Spleen (tissue), 7 donors: ENCODE measurements around the gene AGBL3.

Source experiments
- POLR2A ChIP-seq, 3 donors: fragments of 450-650 bp; IDR thresholded peaks; one replicate each; pipeline ENCODE4 v1.5.1; 2017; ENCODE audit warnings: antibody characterized with exemption in 3 of 3, mild to moderate bottlenecking in 1 of 3
- POLR2AphosphoS5 ChIP-seq, 3 donors: sonication (generic); formaldehyde crosslinking; IDR thresholded peaks; one replicate each; pipeline ENCODE4 v1.5.1; 2017; ENCODE audit warnings: antibody characterized with exemption in 3 of 3
- TF ChIP-seq, protein P1 (sequence below), 11 experiments: fragments of 200-600 bp in 7 of 11; fragments of 450-650 bp in 4 of 11; sonication (generic) in 4 of 11; IDR thresholded peaks in 8 of 11; conservative IDR thresholded peaks in 3 of 11; 1 replicate in 7 of 11; 2 replicates in 4 of 11; pipeline versions ENCODE4 v1.4.0 to v1.8.0; 2016 to 2021; ENCODE audit warnings: antibody characterized with exemption in 11 of 11, inconsistent platforms in 4 of 11, mild to moderate bottlenecking in 1 of 11
- donor health status: DM: no; HTN: no; CAD: no; lungs with moderate emphysema.
- donor health status: DM: no; HTN: no; CAD: no.
- donor health status: DM: no; HTN: no; CAD: no.

GRCh38 chr7:134986363-134987251 lies at the start of gene AGBL3:
- no peak for TF ChIP-seq POLR2A (IDR thresholded peaks at IDR 0.05)
- peak; percentile 90 to 92 (median 91) for TF ChIP-seq POLR2AphosphoS5 (IDR thresholded peaks at IDR 0.05)
- TF ChIP-seq, protein P1, sequence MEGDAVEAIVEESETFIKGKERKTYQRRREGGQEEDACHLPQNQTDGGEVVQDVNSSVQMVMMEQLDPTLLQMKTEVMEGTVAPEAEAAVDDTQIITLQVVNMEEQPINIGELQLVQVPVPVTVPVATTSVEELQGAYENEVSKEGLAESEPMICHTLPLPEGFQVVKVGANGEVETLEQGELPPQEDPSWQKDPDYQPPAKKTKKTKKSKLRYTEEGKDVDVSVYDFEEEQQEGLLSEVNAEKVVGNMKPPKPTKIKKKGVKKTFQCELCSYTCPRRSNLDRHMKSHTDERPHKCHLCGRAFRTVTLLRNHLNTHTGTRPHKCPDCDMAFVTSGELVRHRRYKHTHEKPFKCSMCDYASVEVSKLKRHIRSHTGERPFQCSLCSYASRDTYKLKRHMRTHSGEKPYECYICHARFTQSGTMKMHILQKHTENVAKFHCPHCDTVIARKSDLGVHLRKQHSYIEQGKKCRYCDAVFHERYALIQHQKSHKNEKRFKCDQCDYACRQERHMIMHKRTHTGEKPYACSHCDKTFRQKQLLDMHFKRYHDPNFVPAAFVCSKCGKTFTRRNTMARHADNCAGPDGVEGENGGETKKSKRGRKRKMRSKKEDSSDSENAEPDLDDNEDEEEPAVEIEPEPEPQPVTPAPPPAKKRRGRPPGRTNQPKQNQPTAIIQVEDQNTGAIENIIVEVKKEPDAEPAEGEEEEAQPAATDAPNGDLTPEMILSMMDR (IDR thresholded peaks at IDR 0.05 in 8 of 11, conservative IDR thresholded peaks at IDR 0.05 in 3 of 11) = peak; percentile 30 to 81 (median 69)
